CD14-positive monocyte (primary cell): ENCODE measurements around the gene RASEF. TPM values are rescaled to one million over a fixed set of nuclear protein-coding genes. Genes with fewer than 3 reads are reported as not detected.

Experiments used
- DNase-seq, 3 donors: peaks; one replicate each; pipeline ENCODE4 v3.0.0-alpha.2; 2011 to 2022
- H2AFZ ChIP-seq: 2 replicates; pipeline ENCODE4 v1.6.0; 2012; ENCODE audit warnings: mild to moderate bottlenecking, low read depth, low read length, inconsistent platforms; ENCODE audit not compliant: insufficient read depth, poor library complexity, severe bottlenecking
- H3K27ac ChIP-seq, 2 donors: 1 replicate in 1 of 2; 2 replicates in 1 of 2; pipeline ENCODE4 v1.5.1; 2012 to 2013; ENCODE audit warnings: low read length in 2 of 2, control low read depth in 1 of 2, inconsistent platforms in 1 of 2, low read depth in 1 of 2, mild to moderate bottlenecking in 1 of 2
- H3K27me3 ChIP-seq, 2 donors: one replicate each; pipeline versions ENCODE4 v1.6.0 to v1.6.1; 2011 to 2013; ENCODE audit warnings: low read length in 2 of 2; ENCODE audit not compliant: control insufficient read depth in 2 of 2, insufficient read depth in 2 of 2
- H3K36me3 ChIP-seq, 2 donors: replicated peaks in 1 of 2; 1 replicate in 1 of 2; 2 replicates in 1 of 2; pipeline versions ENCODE4 v1.5.1 to v1.6.1; 2012 to 2013; ENCODE audit warnings: low read length in 2 of 2, control low read depth in 1 of 2, inconsistent platforms in 1 of 2, mild to moderate bottlenecking in 1 of 2; ENCODE audit not compliant: insufficient read depth in 2 of 2, control insufficient read depth in 1 of 2
- H3K4me1 ChIP-seq, 2 donors: 1 replicate in 1 of 2; 2 replicates in 1 of 2; pipeline versions ENCODE4 v1.5.1 to v1.6.1; 2012 to 2013; ENCODE audit warnings: low read length in 2 of 2, control low read depth in 1 of 2, inconsistent platforms in 1 of 2, mild to moderate bottlenecking in 1 of 2, moderate library complexity in 1 of 2; ENCODE audit not compliant: insufficient read depth in 2 of 2, control insufficient read depth in 1 of 2
- H3K4me2 ChIP-seq: replicated peaks from 2 replicates; pipeline ENCODE3; 2012; ENCODE audit warnings: low read length, moderate library complexity, mild to moderate bottlenecking; ENCODE audit not compliant: poor library complexity, severe bottlenecking; ENCODE audit errors: extremely low read depth
- H3K4me3 ChIP-seq, 3 experiments: fragments of 200-600 bp in 1 of 3; sonication (generic) in 1 of 3; replicated peaks in 1 of 3; 1 replicate in 2 of 3; 2 replicates in 1 of 3; pipeline ENCODE4 v1.5.1; 2011 to 2013; ENCODE audit warnings: low read length in 3 of 3, mild to moderate bottlenecking in 3 of 3, control low read depth in 2 of 3, low read depth in 2 of 3, inconsistent platforms in 1 of 3, moderate library complexity in 1 of 3
- H3K79me2 ChIP-seq: 2 replicates; pipeline ENCODE4 v1.6.0; 2012; ENCODE audit warnings: mild to moderate bottlenecking, control low read depth, inconsistent platforms, low read length, moderate library complexity; ENCODE audit not compliant: insufficient read depth
- H3K9ac ChIP-seq: 2 replicates; pipeline ENCODE4 v1.6.0; 2017; ENCODE audit warnings: low read length, mild to moderate bottlenecking; ENCODE audit not compliant: insufficient read depth, poor library complexity, severe bottlenecking
- H3K9me3 ChIP-seq, 2 donors: replicated peaks in 1 of 2; 1 replicate in 1 of 2; 2 replicates in 1 of 2; pipeline versions ENCODE4 v1.5.1 to v1.6.1; 2012 to 2013; ENCODE audit warnings: low read length in 2 of 2, control low read depth in 1 of 2; ENCODE audit not compliant: control insufficient read depth in 1 of 2, insufficient read depth in 1 of 2
- H4K20me1 ChIP-seq: 2 replicates; pipeline ENCODE4 v1.6.0; 2012; ENCODE audit warnings: mild to moderate bottlenecking, low read length, control low read depth, moderate library complexity; ENCODE audit not compliant: insufficient read depth
- H3K27ac Mint-ChIP-seq, 7 donors: one replicate each; pipeline ENCODE4 v1.8.0; 2020; ENCODE audit warnings: mild to moderate bottlenecking in 7 of 7, mixed read lengths in 7 of 7, moderate library complexity in 6 of 7, inconsistent platforms in 2 of 7
- H3K27me3 Mint-ChIP-seq, 3 donors: one replicate each; pipeline ENCODE4 v1.8.0; 2021 to 2022; ENCODE audit warnings: low read depth in 3 of 3, mild to moderate bottlenecking in 3 of 3, mixed read lengths in 3 of 3, moderate library complexity in 3 of 3, inconsistent platforms in 1 of 3
- H3K36me3 Mint-ChIP-seq, 2 donors: one replicate each; pipeline ENCODE4 v1.8.0; 2020; ENCODE audit warnings: mixed read lengths in 2 of 2, inconsistent platforms in 1 of 2, mild to moderate bottlenecking in 1 of 2
- H3K4me1 Mint-ChIP-seq: one replicate; pipeline ENCODE4 v1.8.0; 2020; ENCODE audit warnings: mild to moderate bottlenecking, mixed read lengths
- H3K4me3 Mint-ChIP-seq, 2 donors: one replicate each; pipeline ENCODE4 v1.8.0; 2020; ENCODE audit warnings: mild to moderate bottlenecking in 2 of 2, mixed read lengths in 2 of 2, moderate library complexity in 1 of 2
- H3K9me3 Mint-ChIP-seq, 7 donors: one replicate each; pipeline ENCODE4 v1.8.0; 2020 to 2022; ENCODE audit warnings: mixed read lengths in 7 of 7, mild to moderate bottlenecking in 6 of 7, moderate library complexity in 6 of 7, inconsistent platforms in 2 of 7
- CTCF ChIP-seq: fragments of 200-600 bp; IDR thresholded peaks from one replicate; pipeline ENCODE4 v1.8.0; 2022; ENCODE audit warnings: antibody characterized with exemption, mild to moderate bottlenecking
- WGBS: methylation state at CpG from one replicate; pipeline ENCODE4 v1.1.5; 2013; ENCODE audit warnings: missing lambda C conversion rate; ENCODE audit not compliant: insufficient coverage; 5-methylcytosine and 5-hydroxymethylcytosine counted together
- intact Hi-C, 2 donors: fragments of 100-400 bp; cut with micrococcal nuclease; formaldehyde crosslinking; loops; one replicate each; pipeline versions ENCODE4 v1.15.0 to v1.15.1; 2023
- polyA plus RNA-seq, 3 donors: library from polyadenylated mRNA; depleted of rRNA in 1 of 3; unstranded in 2 of 3; stranded (reverse) in 1 of 3; fragments of 300-500 nt in 2 of 3; fragments of >200 nt in 1 of 3; fragmentation: Illumina TruSeq in 2 of 3; gene quantifications; 1 replicate in 2 of 3; 2 replicates in 1 of 3; pipeline ENCODE4 v1.2.3, GENCODE V29; 2012 to 2021

The RASEF gene
- polyA plus RNA-seq, 3 donors: not detected

- Histone ChIP-seq H3K36me3 (no peaks in the 10 kb centered on the region), H3K27ac (no peak overlapping the region), H3K9ac (no peak overlapping the region), H3K4me1 (no peaks in the 10 kb centered on the region), H3K79me2 (no peaks in the 10 kb centered on the region), H3K27me3 (no peaks in the 10 kb centered on the region), H3K4me3 (no peak overlapping the region), H4K20me1 (no peaks in the 10 kb centered on the region), H2AFZ (no peak overlapping the region), H3K4me2 (no peak overlapping the region), H3K9me3 (no peaks in the 10 kb centered on the region)
- H3K27ac Mint-ChIP-seq: no peak overlapping the region
- H3K9me3 Mint-ChIP-seq: peaks cover 0 to 7% (median 3%) of the 10 kb centered on the region in 7 donors
- WGBS: 60% methylated on average over 1 of the region's 1 CpG
- no peaks in the 10 kb centered on the region for H3K36me3 Mint-ChIP-seq
- no peak overlapping the region for H3K4me3 Mint-ChIP-seq
- intact Hi-C loops: no loop called here
- no peak for DNase-seq
- peaks cover 0 to 2% (median 0%) of the 10 kb centered on the region in 3 donors for H3K27me3 Mint-ChIP-seq
- H3K4me1 Mint-ChIP-seq: no peaks in the 10 kb centered on the region
- TF ChIP-seq CTCF: no peak
These were observed 28.9 kb downstream of the RASEF start for GRCh38 chr9:83034026-83034425.

GRCh38 chr9:83032065-83032625 is 30.8 kb downstream of the RASEF start:
- no peaks in the 10 kb centered on the region for H3K36me3 ChIP-seq
- no peak overlapping the region for H3K27ac ChIP-seq
- Mint-ChIP-seq H3K4me1 (no peaks in the 10 kb centered on the region), H3K27me3 (peaks cover 0 to 3% (median 0%) of the 10 kb centered on the region in 3 donors), H3K9me3 (peaks cover 1 to 7% (median 5%) of the 10 kb centered on the region in 7 donors), H3K36me3 (no peaks in the 10 kb centered on the region), H3K27ac (no peak overlapping the region), H3K4me3 (no peak overlapping the region)
- intact Hi-C loops: no loop called here
- TF ChIP-seq CTCF: no peak
- no peak overlapping the region for H3K4me3 ChIP-seq
- no peaks in the 10 kb centered on the region for H3K4me1 ChIP-seq
- H3K9me3 ChIP-seq: no peaks in the 10 kb centered on the region
- H2AFZ ChIP-seq: no peak overlapping the region
- no peak for DNase-seq
- WGBS: no CpG with 5 or more reads among the region's 3 CpGs
- H3K27me3 ChIP-seq: no peaks in the 10 kb centered on the region
- no peak overlapping the region for H3K4me2 ChIP-seq
- no peaks in the 10 kb centered on the region for H4K20me1 ChIP-seq
- H3K79me2 ChIP-seq: no peaks in the 10 kb centered on the region
- no peak overlapping the region for H3K9ac ChIP-seq
